H1 (cell line): ENCODE measurements around the gene FANK1. TPM values are rescaled to one million over a fixed set of nuclear protein-coding genes. Genes with fewer than 3 reads are reported as not detected.

Source experiments
- CTCF ChIA-PET: fragments of 300-600 bp; sonication (Branson Sonifier 250); formaldehyde crosslinking; loops from one replicate; lab custom pipeline; 2021; ENCODE audit not compliant: partially characterized antibody; lab: Charles Lee
- POLR2A ChIA-PET: fragments of 300-600 bp; sonication (Branson Sonifier 250); formaldehyde crosslinking; loops from one replicate; lab custom pipeline; 2021; ENCODE audit warnings: inconsistent platforms; ENCODE audit not compliant: partially characterized antibody; lab: Charles Lee
- DNase-seq, 2 experiments: peaks; one replicate each; pipeline versions ENCODE4 v3.0.0 to v3.0.0-alpha.2; 2010 to 2022; ENCODE audit warnings: low spot score in 2 of 2, low read depth in 1 of 2, mixed read lengths in 1 of 2
- FAIRE-seq: peaks from 2 replicates; lab custom pipeline; 2011; peaks lifted over from hg19 to GRCh38; lab: Jason Lieb, UNC
- H2AFZ ChIP-seq: 2 replicates; pipeline ENCODE4 v1.8.1; 2012; ENCODE audit warnings: low read length, inconsistent platforms
- H2AK5ac ChIP-seq: 2 replicates; pipeline ENCODE4 v1.6.1; 2013; ENCODE audit warnings: low read depth, low read length
- H2BK120ac ChIP-seq: replicated peaks from 2 replicates; pipeline ENCODE3; 2013; ENCODE audit warnings: low read depth, low read length, inconsistent platforms
- H2BK12ac ChIP-seq: 2 replicates; pipeline ENCODE4 v1.6.1; 2013; ENCODE audit warnings: low read depth, low read length
- H2BK15ac ChIP-seq: 2 replicates; pipeline ENCODE4 v1.6.1; 2013; ENCODE audit warnings: low read length
- H2BK20ac ChIP-seq: 2 replicates; pipeline ENCODE4 v1.6.1; 2013; ENCODE audit warnings: low read length
- H2BK5ac ChIP-seq: 2 replicates; pipeline ENCODE4 v1.6.1; 2013; ENCODE audit warnings: low read depth, low read length
- H3K14ac ChIP-seq: 2 replicates; pipeline ENCODE4 v1.6.1; 2013; ENCODE audit warnings: inconsistent platforms; ENCODE audit not compliant: insufficient read length
- H3K18ac ChIP-seq: 2 replicates; pipeline ENCODE4 v1.6.1; 2013; ENCODE audit warnings: low read length; ENCODE audit errors: extremely low read depth
- H3K23ac ChIP-seq: 2 replicates; pipeline ENCODE4 v1.6.1; 2013; ENCODE audit warnings: inconsistent platforms; ENCODE audit not compliant: insufficient read length
- H3K23me2 ChIP-seq: 2 replicates; pipeline ENCODE4 v1.6.1; 2013; ENCODE audit warnings: low read depth, low read length
- H3K27ac ChIP-seq: 2 replicates; pipeline ENCODE4 v1.6.1; 2011; ENCODE audit warnings: low read depth, low read length, inconsistent platforms
- H3K27me3 ChIP-seq, 4 experiments: replicated peaks in 1 of 4; 1 replicate in 1 of 4; 2 replicates in 3 of 4; pipeline versions ENCODE4 v1.6.1 to v1.8.1; 2011 to 2013; ENCODE audit warnings: low read length in 3 of 4, mild to moderate bottlenecking in 3 of 4, inconsistent platforms in 2 of 4, mixed read lengths in 2 of 4, moderate library complexity in 1 of 4; ENCODE audit not compliant: control insufficient read depth in 3 of 4, insufficient read depth in 3 of 4; ENCODE audit errors: extremely low read depth in 1 of 4
- H3K36me3 ChIP-seq, 4 experiments: 2 replicates each; pipeline versions ENCODE4 v1.6.1 to v1.8.1; 2011 to 2013; ENCODE audit warnings: mild to moderate bottlenecking in 4 of 4, low read length in 3 of 4, moderate library complexity in 2 of 4, control low read depth in 1 of 4, inconsistent platforms in 1 of 4; ENCODE audit not compliant: insufficient read depth in 4 of 4, control insufficient read depth in 2 of 4
- H3K4ac ChIP-seq: replicated peaks from 2 replicates; pipeline ENCODE3; 2013; ENCODE audit warnings: low read length, low read depth, mixed read lengths, inconsistent platforms; ENCODE audit not compliant: insufficient read length
- H3K4me1 ChIP-seq, 4 experiments: replicated peaks in 1 of 4; 1 replicate in 1 of 4; 2 replicates in 3 of 4; pipeline versions ENCODE4 v1.6.1 to v1.8.1; 2011 to 2013; ENCODE audit warnings: low read length in 3 of 4, inconsistent platforms in 2 of 4, mixed read lengths in 1 of 4; ENCODE audit not compliant: insufficient read depth in 4 of 4, control insufficient read depth in 3 of 4
- H3K4me2 ChIP-seq, 2 experiments: 2 replicates each; pipeline versions ENCODE4 v1.6.1 to v1.8.1; 2011 to 2013; ENCODE audit warnings: low read depth in 2 of 2, low read length in 2 of 2, control low read depth in 1 of 2, inconsistent platforms in 1 of 2, mild to moderate bottlenecking in 1 of 2; ENCODE audit not compliant: insufficient read depth in 1 of 2
- H3K4me3 ChIP-seq, 4 experiments: fragments of 200-600, 300-600 bp in 1 of 4; sonication (generic), shearing (Covaris generic), sonication (Bioruptor Twin) in 1 of 4; 2 replicates each; pipeline versions ENCODE4 v1.5.1 to v1.8.1; 2011 to 2016; ENCODE audit warnings: low read length in 4 of 4, low read depth in 3 of 4, control low read depth in 2 of 4, inconsistent platforms in 2 of 4, mild to moderate bottlenecking in 2 of 4, mixed read lengths in 1 of 4, moderate library complexity in 1 of 4; ENCODE audit not compliant: insufficient read depth in 2 of 4; ENCODE audit errors: extremely low read depth in 1 of 4
- H3K56ac ChIP-seq: replicated peaks from 2 replicates; pipeline ENCODE3; 2013; ENCODE audit warnings: low read depth, mild to moderate bottlenecking, mixed read lengths, low read length, inconsistent platforms; ENCODE audit not compliant: insufficient read length
- H3K79me1 ChIP-seq: 2 replicates; pipeline ENCODE4 v1.6.1; 2013; ENCODE audit warnings: low read depth, low read length, control low read depth
- H3K79me2 ChIP-seq, 2 experiments: 2 replicates each; pipeline versions ENCODE4 v1.6.1 to v1.8.1; 2012 to 2013; ENCODE audit warnings: low read length in 2 of 2, mild to moderate bottlenecking in 2 of 2, inconsistent platforms in 1 of 2; ENCODE audit not compliant: insufficient read depth in 2 of 2, control insufficient read depth in 1 of 2
- H3K9ac ChIP-seq, 4 experiments: replicated peaks in 1 of 4; 1 replicate in 1 of 4; 2 replicates in 3 of 4; pipeline versions ENCODE4 v1.6.1 to v1.8.1; 2011 to 2013; ENCODE audit warnings: low read depth in 3 of 4, low read length in 3 of 4, control low read depth in 2 of 4, mild to moderate bottlenecking in 2 of 4, moderate library complexity in 2 of 4, inconsistent platforms in 1 of 4; ENCODE audit errors: extremely low read depth in 1 of 4
- H3K9me3 ChIP-seq, 2 experiments: 2 replicates each; pipeline versions ENCODE4 v1.6.1 to v1.8.1; 2012 to 2013; ENCODE audit warnings: mild to moderate bottlenecking in 2 of 2, moderate library complexity in 2 of 2, control low read depth in 1 of 2, inconsistent platforms in 1 of 2, low read depth in 1 of 2, low read length in 1 of 2, mixed read lengths in 1 of 2; ENCODE audit not compliant: insufficient read depth in 2 of 2
- H4K20me1 ChIP-seq, 2 experiments: replicated peaks in 1 of 2; 2 replicates each; pipeline versions ENCODE3 to v1.8.1; 2011 to 2013; ENCODE audit warnings: inconsistent platforms in 2 of 2, low read length in 2 of 2, mild to moderate bottlenecking in 1 of 2; ENCODE audit not compliant: insufficient read depth in 2 of 2, control insufficient read depth in 1 of 2
- H4K5ac ChIP-seq: 2 replicates; pipeline ENCODE4 v1.6.1; 2013; ENCODE audit warnings: low read length, low read depth, mixed read lengths, inconsistent platforms; ENCODE audit not compliant: insufficient read length
- H4K8ac ChIP-seq: 2 replicates; pipeline ENCODE4 v1.8.0; 2013; ENCODE audit warnings: mild to moderate bottlenecking, moderate library complexity, low read length, inconsistent platforms; ENCODE audit not compliant: insufficient read depth; ENCODE audit errors: extremely low read depth
- H4K91ac ChIP-seq: replicated peaks from 2 replicates; pipeline ENCODE3; 2013; ENCODE audit warnings: low read length, mixed read lengths, inconsistent platforms; ENCODE audit not compliant: insufficient read length
- ATF2 ChIP-seq: IDR thresholded peaks from 2 replicates; pipeline ENCODE4 v1.6.1; 2012; ENCODE audit warnings: low read length, inconsistent platforms
- BCL11A ChIP-seq, 2 experiments: IDR thresholded peaks; one replicate each; pipeline ENCODE4 v1.6.1; 2011; ENCODE audit warnings: low read depth in 2 of 2, low read length in 2 of 2, mild to moderate bottlenecking in 2 of 2
- CBX5 ChIP-seq: fragments of 300-800, 300-1000 bp; sonication (generic); IDR thresholded peaks from 2 replicates; pipeline ENCODE4 v1.7.1; 2016; ENCODE audit warnings: antibody characterized with exemption, low read length, low read depth
- CHD1 ChIP-seq: IDR thresholded peaks from 2 replicates; pipeline ENCODE4 v1.6.1; 2012; ENCODE audit warnings: low read depth, low read length, improper control_type of control experiment
- HDAC2 ChIP-seq, 2 experiments: fragments of 300-600 bp in 1 of 2; sonication (generic) in 1 of 2; IDR thresholded peaks; 2 replicates each; pipeline ENCODE4 v1.6.1; 2011 to 2012; ENCODE audit warnings: low read depth in 2 of 2, low read length in 2 of 2, mild to moderate bottlenecking in 2 of 2, moderate library complexity in 2 of 2, borderline replicate concordance in 1 of 2, inconsistent platforms in 1 of 2
- KDM5A ChIP-seq: fragments of 200-600 bp; IDR thresholded peaks from 2 replicates; pipeline ENCODE4 v1.7.1; 2012; ENCODE audit warnings: mild to moderate bottlenecking, low read length, inconsistent platforms, mixed read lengths
- MAX ChIP-seq: IDR thresholded peaks from 2 replicates; pipeline ENCODE4 v1.6.1; 2012; ENCODE audit warnings: inconsistent platforms
- RFX5 ChIP-seq: IDR thresholded peaks from 2 replicates; pipeline ENCODE4 v1.6.1; 2011; ENCODE audit warnings: low read depth, low read length, improper control_type of control experiment, borderline replicate concordance
- SIRT6 ChIP-seq: IDR thresholded peaks from one replicate; pipeline ENCODE4 v1.7.1; 2012; ENCODE audit warnings: low read length, inconsistent platforms
- SP1 ChIP-seq: IDR thresholded peaks from 2 replicates; pipeline ENCODE4 v1.6.1; 2011; ENCODE audit warnings: low read depth, low read length
- SRF ChIP-seq: IDR thresholded peaks from 2 replicates; pipeline ENCODE4 v1.6.1; 2011; ENCODE audit warnings: mild to moderate bottlenecking, low read depth, low read length, moderate library complexity
- TBP ChIP-seq: IDR thresholded peaks from 2 replicates; pipeline ENCODE4 v1.6.1; 2011; ENCODE audit warnings: low read depth, low read length, improper control_type of control experiment
- WGBS, 2 experiments: shearing (Covaris generic) in 1 of 2; methylation state at CpG; one replicate each; pipeline versions ENCODE4 v1.1.6 to v1.1.7; 2013 to 2015; ENCODE audit warnings: low lambda C conversion rate in 2 of 2, mixed read lengths in 2 of 2, inconsistent platforms in 1 of 2, low coverage in 1 of 2, missing lambda C conversion rate in 1 of 2; ENCODE audit not compliant: insufficient replicate concordance in 2 of 2, insufficient coverage in 1 of 2, insufficient read length in 1 of 2; ENCODE audit errors: extremely low coverage in 1 of 2, missing lambda C conversion rate in 1 of 2; 5-methylcytosine and 5-hydroxymethylcytosine counted together
- polyA plus RNA-seq, 7 experiments: library from polyadenylated mRNA; depleted of rRNA in 3 of 7; stranded (reverse) in 5 of 7; unstranded in 2 of 7; fragments of >200 nt in 5 of 7; fragments of 200-250 nt in 2 of 7; gene quantifications; 1 replicate in 5 of 7; 2 replicates in 1 of 7; 4 replicates in 1 of 7; pipeline versions ENCODE4 v1.2.1 to v1.2.3, GENCODE V29; 2011 to 2013; ENCODE audit warnings: missing spikeins in 2 of 7, mixed read lengths in 2 of 7
- total RNA-seq: library from RNA; stranded (reverse); fragmentation: NEBNext Ultra II Directional; extraction: Animal tissue kit (Norgen Biotek cat#: 25700); gene quantifications from 2 replicates; pipeline ENCODE4 v1.2.1, GENCODE V29; 2021

The FANK1 gene
- total and polyA plus RNA-seq, 2 of the 8 experiments (the other 6 are each of a cell fraction or from before 2014, with no cell fraction given) = 1.2 TPM; not detected in 1

GRCh38 chr10:125984865-125985495 is 88.6 kb downstream of the FANK1 start:
- no peak overlapping the region for H3K4ac ChIP-seq
- H3K23ac ChIP-seq = no peak overlapping the region
- H3K56ac ChIP-seq = no peak overlapping the region
- peaks cover 0 to 7% (median 1%) of the 10 kb centered on the region in 4 experiments; a peak in 2 of 7 replicates for H3K4me1 ChIP-seq
- H2BK5ac ChIP-seq = no peak overlapping the region
- H3K9me3 ChIP-seq = no peaks in the 10 kb centered on the region
- H3K27ac ChIP-seq = no peak overlapping the region
- no peak overlapping the region for H3K18ac ChIP-seq
- 90% methylated on average over 6 of the region's 6 CpGs; no CpG with 5 or more reads in 1 of the 2 experiments for WGBS, 2 experiments
- DNase-seq = no peak
- H3K36me3 ChIP-seq = no peaks in the 10 kb centered on the region
- H2AK5ac ChIP-seq = no peak overlapping the region
- H3K79me1 ChIP-seq = no peaks in the 10 kb centered on the region
- no peak overlapping the region for H3K14ac ChIP-seq
- H4K5ac ChIP-seq = no peak overlapping the region
- H2BK120ac ChIP-seq = no peak overlapping the region
- TF ChIP-seq MAX (no peak), HDAC2 (IDR thresholded peaks at IDR 0.05; ENCODE audit: borderline replicate concordance in 1 of 2, low read depth in 2 of 2, low read length in 2 of 2) (no peak), ATF2 (no peak), SIRT6 (no peak), CBX5 (no peak), BCL11A (IDR thresholded peaks at IDR 0.05; ENCODE audit: low read depth in 2 of 2, low read length in 2 of 2) (no peak), SRF (no peak), SP1 (no peak), TBP (no peak), RFX5 (no peak), CHD1 (no peak), KDM5A (no peak)
- TF ChIP-seq, all 59 proteins: peak for 0
- Histone ChIP-seq H3K27me3 (no peaks in the 10 kb centered on the region), H2AFZ (no peak overlapping the region), H3K79me2 (no peaks in the 10 kb centered on the region), H3K9ac (no peak overlapping the region), H2BK12ac (no peak overlapping the region), H2BK20ac (no peak overlapping the region), H2BK15ac (no peak overlapping the region), H4K20me1 (no peaks in the 10 kb centered on the region), H4K8ac (no peak overlapping the region), H3K4me3 (no peak overlapping the region), H3K4me2 (no peak overlapping the region), H3K23me2 (no peaks in the 10 kb centered on the region), H4K91ac (no peak overlapping the region)
- FAIRE-seq = no peak
- POLR2A ChIA-PET = no interaction called here
- CTCF ChIA-PET = interaction anchor here (1.0 to 3.9 kb wide), 3 partner anchors 32 to 155 kb away, joined by 4 to 15 read pairs (median 5); no protein-coding TSS in a partner anchor
